Mesenchymal stem cell (in vitro differentiated cells and primary cell): ENCODE measurements around the gene SLC9A3.

Experiments used
- DNase-seq: peaks from one replicate; pipeline ENCODE4 v3.0.0-alpha.2; 2013
- H2AFZ ChIP-seq: one replicate; pipeline ENCODE4 v1.6.1; 2013; ENCODE audit warnings: low read depth, mild to moderate bottlenecking, control low read depth, inconsistent platforms, low read length, moderate library complexity
- H2AK5ac ChIP-seq: 2 replicates; pipeline ENCODE4 v1.6.1; 2013; ENCODE audit warnings: low read length, moderate library complexity, mild to moderate bottlenecking, inconsistent platforms; ENCODE audit not compliant: severe bottlenecking
- H2BK120ac ChIP-seq: one replicate; pipeline ENCODE4 v1.6.1; 2013; ENCODE audit warnings: low read depth, mild to moderate bottlenecking, inconsistent platforms, low read length, moderate library complexity
- H2BK12ac ChIP-seq, 2 experiments: one replicate each; pipeline ENCODE4 v1.6.1; 2013; ENCODE audit warnings: inconsistent platforms in 2 of 2, low read length in 2 of 2, mild to moderate bottlenecking in 2 of 2, moderate library complexity in 2 of 2, control low read depth in 1 of 2
- H2BK15ac ChIP-seq: one replicate; pipeline ENCODE4 v1.6.1; 2013; ENCODE audit warnings: mild to moderate bottlenecking, low read depth, inconsistent platforms; ENCODE audit not compliant: poor library complexity, severe bottlenecking
- H2BK5ac ChIP-seq: 2 replicates; pipeline ENCODE4 v1.6.1; 2013; ENCODE audit warnings: low read depth, mild to moderate bottlenecking, low read length, control low read depth, inconsistent platforms; ENCODE audit not compliant: poor library complexity, severe bottlenecking
- H3K14ac ChIP-seq, 2 experiments: one replicate each; pipeline ENCODE4 v1.6.1; 2013; ENCODE audit warnings: inconsistent platforms in 2 of 2, low read length in 2 of 2, control low read depth in 1 of 2, mild to moderate bottlenecking in 1 of 2, moderate library complexity in 1 of 2
- H3K18ac ChIP-seq, 2 experiments: one replicate each; pipeline ENCODE4 v1.6.1; 2013; ENCODE audit warnings: inconsistent platforms in 2 of 2, low read length in 2 of 2, control low read depth in 1 of 2, low read depth in 1 of 2, mild to moderate bottlenecking in 1 of 2
- H3K23ac ChIP-seq, 2 experiments: one replicate each; pipeline ENCODE4 v1.6.1; 2013; ENCODE audit warnings: inconsistent platforms in 2 of 2, low read length in 2 of 2, mild to moderate bottlenecking in 2 of 2, moderate library complexity in 2 of 2, control low read depth in 1 of 2
- H3K27ac ChIP-seq: 2 replicates; pipeline ENCODE4 v1.5.1; 2013; ENCODE audit warnings: mild to moderate bottlenecking, moderate library complexity, low read length, control low read depth, inconsistent platforms; ENCODE audit not compliant: poor library complexity, severe bottlenecking
- H3K27me3 ChIP-seq, 2 experiments: 2 replicates each; pipeline versions ENCODE4 v1.6.1 to v1.7.0; 2013; ENCODE audit warnings: low read length in 2 of 2, mild to moderate bottlenecking in 2 of 2, moderate library complexity in 2 of 2, control low read depth in 1 of 2, inconsistent platforms in 1 of 2; ENCODE audit not compliant: control insufficient read depth in 1 of 2, insufficient read depth in 1 of 2
- H3K36me3 ChIP-seq, 2 experiments: 2 replicates each; pipeline versions ENCODE4 v1.6.1 to v1.7.0; 2013; ENCODE audit warnings: low read length in 2 of 2, control low read depth in 1 of 2, inconsistent platforms in 1 of 2, low read depth in 1 of 2, mild to moderate bottlenecking in 1 of 2; ENCODE audit not compliant: insufficient read depth in 2 of 2, control insufficient read depth in 1 of 2
- H3K4ac ChIP-seq, 2 experiments: one replicate each; pipeline ENCODE4 v1.6.1; 2013; ENCODE audit warnings: inconsistent platforms in 2 of 2, low read length in 2 of 2, mild to moderate bottlenecking in 2 of 2, moderate library complexity in 2 of 2, control low read depth in 1 of 2, low read depth in 1 of 2
- H3K4me1 ChIP-seq: 2 replicates; pipeline ENCODE4 v1.6.1; 2013; ENCODE audit warnings: low read depth, low read length, control low read depth; ENCODE audit not compliant: control insufficient read depth, insufficient read depth
- H3K4me2 ChIP-seq: 2 replicates; pipeline ENCODE4 v1.6.1; 2013; ENCODE audit warnings: low read length, mild to moderate bottlenecking, inconsistent platforms; ENCODE audit not compliant: poor library complexity, severe bottlenecking
- H3K4me3 ChIP-seq, 2 experiments: 2 replicates each; pipeline versions ENCODE4 v1.5.1 to v1.7.0; 2013; ENCODE audit warnings: low read length in 2 of 2, mild to moderate bottlenecking in 2 of 2, control low read depth in 1 of 2, low read depth in 1 of 2; ENCODE audit not compliant: insufficient read depth in 1 of 2
- H3K79me1 ChIP-seq: replicated peaks from 2 replicates; pipeline ENCODE4 v1.6.1; 2013; ENCODE audit warnings: mild to moderate bottlenecking, control low read depth, low read length, inconsistent platforms; ENCODE audit not compliant: poor library complexity, severe bottlenecking
- H3K9ac ChIP-seq: 2 replicates; pipeline ENCODE4 v1.7.0; 2013; ENCODE audit warnings: mild to moderate bottlenecking, low read length, moderate library complexity
- H3K9me3 ChIP-seq: 2 replicates; pipeline ENCODE4 v1.7.0; 2013; ENCODE audit warnings: mild to moderate bottlenecking, low read length; ENCODE audit not compliant: control insufficient read depth
- H4K8ac ChIP-seq: one replicate; pipeline ENCODE4 v1.6.1; 2013; ENCODE audit warnings: inconsistent platforms, mild to moderate bottlenecking, low read length, moderate library complexity
- H4K91ac ChIP-seq: one replicate; pipeline ENCODE4 v1.6.1; 2013; ENCODE audit warnings: mild to moderate bottlenecking, low read length, inconsistent platforms
- WGBS: methylation state at CpG from one replicate; pipeline ENCODE4 v1.1.7; 2013; ENCODE audit warnings: mixed read lengths; 5-methylcytosine and 5-hydroxymethylcytosine counted together

SLC9A3 gene

GRCh38 chr5:470961-471749, 53.1 kb downstream of the SLC9A3 start:
- no peak overlapping the region for H2BK12ac ChIP-seq
- H3K27ac ChIP-seq: no peak overlapping the region
- peak overlapping the region; percentile 22 for H4K8ac ChIP-seq
- peaks cover 31 to 38% of the 10 kb centered on the region in 2 experiments for H3K36me3 ChIP-seq
- DNase-seq: peak; percentile 6
- H3K4me2 ChIP-seq: no peak overlapping the region
- H2BK120ac ChIP-seq: no peak overlapping the region
- peak overlapping the region in 1 of 2 experiments; percentile 86 for H3K4me3 ChIP-seq
- no peak overlapping the region for H2BK15ac ChIP-seq
- no peak overlapping the region for H3K9ac ChIP-seq
- H2BK5ac ChIP-seq: no peak overlapping the region
- no peak overlapping the region for H2AK5ac ChIP-seq
- H4K91ac ChIP-seq: no peak overlapping the region
- H2AFZ ChIP-seq: no peak overlapping the region
- peaks cover 31% of the 10 kb centered on the region for H3K4me1 ChIP-seq
- WGBS: 94% methylated on average over 31 of the region's 31 CpGs
- no peak overlapping the region for H3K18ac ChIP-seq
- no peaks in the 10 kb centered on the region for H3K9me3 ChIP-seq
- no peak overlapping the region for H3K14ac ChIP-seq
- H3K23ac ChIP-seq: no peak overlapping the region
- no peak overlapping the region for H3K4ac ChIP-seq
- peaks cover 13 to 14% of the 10 kb centered on the region in 2 experiments for H3K27me3 ChIP-seq
- peaks cover 27% of the 10 kb centered on the region for H3K79me1 ChIP-seq

- Histone ChIP-seq H2BK120ac (no peak overlapping the region), H2AK5ac (no peak overlapping the region), H3K4me1 (peaks cover 20% of the 10 kb centered on the region), H3K27ac (no peak overlapping the region), H3K79me1 (peaks cover 20% of the 10 kb centered on the region), H4K91ac (no peak overlapping the region), H2AFZ (no peak overlapping the region), H3K23ac (no peak overlapping the region), H2BK5ac (no peak overlapping the region), H3K4me2 (no peak overlapping the region), H3K18ac (no peak overlapping the region), H3K14ac (no peak overlapping the region), H3K36me3 (peaks cover 43 to 49% of the 10 kb centered on the region in 2 experiments), H2BK15ac (no peak overlapping the region), H3K9me3 (no peaks in the 10 kb centered on the region), H3K4me3 (no peak overlapping the region), H3K9ac (no peak overlapping the region), H3K4ac (no peak overlapping the region), H2BK12ac (no peak overlapping the region), H4K8ac (no peak overlapping the region), H3K27me3 (peaks cover under 1 to 2% of the 10 kb centered on the region in 2 experiments)
- 95% methylated on average over 18 of the region's 19 CpGs for WGBS
- DNase-seq: no peak
Observed at GRCh38 chr5:469752-470483, 54.3 kb downstream of the SLC9A3 start.

GRCh38 chr5:468401-468800, 55.8 kb downstream of the SLC9A3 start:
- no peak overlapping the region for H4K91ac ChIP-seq
- 74% methylated on average over 4 of the region's 6 CpGs for WGBS
- H4K8ac ChIP-seq: no peak overlapping the region
- no peak overlapping the region for H2BK15ac ChIP-seq
- no peak overlapping the region for H3K14ac ChIP-seq
- no peak overlapping the region for H3K23ac ChIP-seq
- no peak overlapping the region for H2BK120ac ChIP-seq
- no peak overlapping the region for H2BK5ac ChIP-seq
- no peak overlapping the region for H2AK5ac ChIP-seq
- H3K27me3 ChIP-seq: no peaks in the 10 kb centered on the region
- H3K27ac ChIP-seq: no peak overlapping the region
- H2BK12ac ChIP-seq: no peak overlapping the region
- H3K79me1 ChIP-seq: peaks cover 14% of the 10 kb centered on the region
- no peak overlapping the region for H3K18ac ChIP-seq
- no peak overlapping the region for H3K4ac ChIP-seq
- H3K36me3 ChIP-seq: peaks cover 55 to 62% of the 10 kb centered on the region in 2 experiments
- no peak overlapping the region for H3K4me3 ChIP-seq
- H2AFZ ChIP-seq: no peak overlapping the region
- H3K4me2 ChIP-seq: no peak overlapping the region
- no peak overlapping the region for H3K9ac ChIP-seq
- H3K9me3 ChIP-seq: no peaks in the 10 kb centered on the region
- H3K4me1 ChIP-seq: peaks cover 14% of the 10 kb centered on the region
- no peak for DNase-seq

- Histone ChIP-seq H3K36me3 (peaks cover 68 to 78% of the 10 kb centered on the region in 2 experiments), H2BK5ac (no peak overlapping the region), H2AFZ (no peak overlapping the region), H2BK15ac (no peak overlapping the region), H3K4me1 (peaks cover 7% of the 10 kb centered on the region), H3K4me3 (no peak overlapping the region), H3K18ac (no peak overlapping the region), H2BK120ac (no peak overlapping the region), H3K9ac (no peak overlapping the region), H3K79me1 (peaks cover 13% of the 10 kb centered on the region), H3K14ac (no peak overlapping the region), H3K23ac (no peak overlapping the region), H3K4ac (no peak overlapping the region), H3K27me3 (no peaks in the 10 kb centered on the region), H2AK5ac (no peak overlapping the region), H3K4me2 (no peak overlapping the region), H2BK12ac (no peak overlapping the region), H3K27ac (no peak overlapping the region), H3K9me3 (no peaks in the 10 kb centered on the region), H4K91ac (peak overlapping the region; percentile 27), H4K8ac (no peak overlapping the region)
- 97% methylated on average over 30 of the region's 30 CpGs for WGBS
- no peak for DNase-seq
Observed at GRCh38 chr5:466661-467310, 57.5 kb downstream of the SLC9A3 start.
